GM12878 (cell line): ENCODE data around the gene ADAMTSL3.

Source experiments
- ETV6 ChIP-seq, 2 experiments: fragments of 450-650 bp in 1 of 2; IDR thresholded peaks in 1 of 2; conservative IDR thresholded peaks in 1 of 2; 2 replicates each; pipeline ENCODE4 v1.6.1; 2014; ENCODE audit warnings: antibody characterized with exemption in 1 of 2, borderline replicate concordance in 1 of 2, low read depth in 1 of 2, mild to moderate bottlenecking in 1 of 2, moderate library complexity in 1 of 2
- JUND ChIP-seq: IDR thresholded peaks from 2 replicates; pipeline ENCODE4 v1.6.1; 2012; ENCODE audit warnings: low read depth, mild to moderate bottlenecking, low read length, improper control_type of control experiment, moderate library complexity
- POLR2A ChIP-seq: IDR thresholded peaks from 2 replicates; pipeline ENCODE4 v1.6.1; 2011; ENCODE audit warnings: low read depth, mild to moderate bottlenecking, low read length
- POLR2AphosphoS5 ChIP-seq: IDR thresholded peaks from 2 replicates; pipeline ENCODE4 v1.6.1; 2011; ENCODE audit warnings: mild to moderate bottlenecking, low read length, inconsistent platforms
- ZZZ3 ChIP-seq: IDR thresholded peaks from 2 replicates; pipeline ENCODE4 v1.6.1; 2011; ENCODE audit warnings: low read depth; ENCODE audit not compliant: control insufficient read depth, insufficient read length
- TF ChIP-seq, protein P1 (sequence below), 3 experiments: IDR thresholded peaks in 2 of 3; conservative IDR thresholded peaks in 1 of 3; 2 replicates each; pipeline ENCODE4 v1.5.1; 2011; ENCODE audit warnings: low read depth in 3 of 3, low read length in 3 of 3, mild to moderate bottlenecking in 3 of 3, control low read depth in 2 of 3, moderate library complexity in 2 of 3, inconsistent platforms in 1 of 3, mixed read lengths in 1 of 3; ENCODE audit not compliant: control insufficient read depth in 2 of 3, insufficient read depth in 1 of 3; ENCODE audit errors: extremely low read depth in 1 of 3

DNA sequence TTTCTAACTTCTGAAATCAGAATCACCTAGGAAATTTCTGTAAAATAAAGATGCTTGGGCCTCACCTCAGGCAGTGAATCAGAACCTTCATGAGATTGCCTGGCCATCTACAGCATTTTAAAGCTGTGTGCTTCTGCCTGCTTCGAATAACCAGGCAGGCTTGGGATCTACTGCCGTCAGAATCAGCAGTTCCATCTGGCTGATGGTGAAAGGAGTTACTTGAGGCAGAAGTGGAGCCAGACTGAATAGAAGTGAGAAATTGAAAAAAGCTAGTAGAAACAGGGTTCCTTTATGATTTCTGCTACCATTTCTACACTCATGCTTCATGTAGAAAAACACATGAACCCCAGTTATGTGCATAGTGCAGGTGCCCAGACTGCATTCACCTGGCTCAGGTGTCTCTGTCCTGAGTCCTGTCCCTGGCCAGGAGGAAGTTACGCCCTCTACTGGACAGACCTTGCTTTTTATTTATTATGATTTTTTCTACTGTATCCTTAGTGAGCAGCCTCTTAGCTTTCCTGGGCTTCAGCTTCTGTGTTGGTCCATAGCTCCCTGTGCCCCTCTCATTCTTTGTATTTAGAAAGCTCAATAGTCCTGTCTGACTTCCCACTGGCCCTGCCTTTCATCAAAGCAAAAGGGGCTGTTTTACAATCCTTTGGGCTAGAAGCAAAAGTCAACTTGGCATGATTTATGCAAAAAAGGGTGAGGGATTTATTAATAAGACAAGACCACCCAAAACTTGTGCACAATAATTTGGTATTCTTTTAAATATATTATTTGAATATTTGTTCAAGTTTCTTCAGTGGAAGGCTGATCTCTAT, 380.9 kb downstream of the ADAMTSL3 start:
- TF ChIP-seq POLR2AphosphoS5 (no peak), JUND (no peak), POLR2A (no peak), ZZZ3 (no peak), ETV6 (conservative IDR thresholded peaks at IDR 0.05 in 1 of 2, IDR thresholded peaks at IDR 0.05 in 1 of 2; ENCODE audit: borderline replicate concordance in 1 of 2, low read depth in 1 of 2) (no peak)
- TF ChIP-seq, protein P1, sequence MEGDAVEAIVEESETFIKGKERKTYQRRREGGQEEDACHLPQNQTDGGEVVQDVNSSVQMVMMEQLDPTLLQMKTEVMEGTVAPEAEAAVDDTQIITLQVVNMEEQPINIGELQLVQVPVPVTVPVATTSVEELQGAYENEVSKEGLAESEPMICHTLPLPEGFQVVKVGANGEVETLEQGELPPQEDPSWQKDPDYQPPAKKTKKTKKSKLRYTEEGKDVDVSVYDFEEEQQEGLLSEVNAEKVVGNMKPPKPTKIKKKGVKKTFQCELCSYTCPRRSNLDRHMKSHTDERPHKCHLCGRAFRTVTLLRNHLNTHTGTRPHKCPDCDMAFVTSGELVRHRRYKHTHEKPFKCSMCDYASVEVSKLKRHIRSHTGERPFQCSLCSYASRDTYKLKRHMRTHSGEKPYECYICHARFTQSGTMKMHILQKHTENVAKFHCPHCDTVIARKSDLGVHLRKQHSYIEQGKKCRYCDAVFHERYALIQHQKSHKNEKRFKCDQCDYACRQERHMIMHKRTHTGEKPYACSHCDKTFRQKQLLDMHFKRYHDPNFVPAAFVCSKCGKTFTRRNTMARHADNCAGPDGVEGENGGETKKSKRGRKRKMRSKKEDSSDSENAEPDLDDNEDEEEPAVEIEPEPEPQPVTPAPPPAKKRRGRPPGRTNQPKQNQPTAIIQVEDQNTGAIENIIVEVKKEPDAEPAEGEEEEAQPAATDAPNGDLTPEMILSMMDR (IDR thresholded peaks at IDR 0.05 in 2 of 3, conservative IDR thresholded peaks at IDR 0.05 in 1 of 3; ENCODE audit: control insufficient read depth in 2 of 3, extremely low read depth in 1 of 3, insufficient read depth in 1 of 3, low read depth in 3 of 3, low read length in 3 of 3) = peak; percentile 45 to 66 (median 46); a peak in 5 of 6 replicates
